Astrocyte of the spinal cord (primary cell): ENCODE results near the gene SLCO1A2.

Experiments
- DNase-seq: peaks from one replicate; pipeline ENCODE4 v3.0.0; 2011; ENCODE audit warnings: low read depth, low spot score
- H3K4me3 ChIP-seq: 2 replicates; pipeline ENCODE4 v1.5.1; 2011; ENCODE audit warnings: low read depth, mild to moderate bottlenecking, low read length, moderate library complexity
- in situ Hi-C: cut with HindIII; loops from 2 replicates; pipeline ENCODE4 v1.10.0; 2017; ENCODE audit warnings: low sequenced_read_pairs
- TF ChIP-seq, protein P1 (sequence below): IDR thresholded peaks from 2 replicates; pipeline ENCODE4 v1.5.1; 2012; ENCODE audit warnings: low read depth, mild to moderate bottlenecking, low read length, inconsistent platforms

SLCO1A2 gene

DNA sequence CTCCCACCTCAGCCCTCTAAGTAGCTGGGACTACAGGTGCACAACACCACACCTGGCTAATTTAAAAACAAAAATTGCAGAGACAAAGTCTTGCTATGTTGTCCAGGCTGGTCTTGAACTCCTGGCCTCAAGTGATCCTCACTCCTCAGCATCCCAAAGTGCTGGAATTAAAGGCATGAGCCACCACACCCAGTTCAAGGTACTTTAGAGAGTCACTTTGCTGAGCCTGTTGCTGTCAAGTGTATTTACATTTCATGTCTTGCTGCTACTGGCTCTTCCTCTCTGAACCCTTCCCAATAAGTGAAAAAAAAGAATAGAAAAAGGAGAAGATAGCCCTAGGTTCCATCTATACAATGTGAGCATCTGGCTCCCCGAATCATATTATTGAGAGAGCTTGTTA, 38.4 kb downstream of the SLCO1A2 start:
- TF ChIP-seq, protein P1, sequence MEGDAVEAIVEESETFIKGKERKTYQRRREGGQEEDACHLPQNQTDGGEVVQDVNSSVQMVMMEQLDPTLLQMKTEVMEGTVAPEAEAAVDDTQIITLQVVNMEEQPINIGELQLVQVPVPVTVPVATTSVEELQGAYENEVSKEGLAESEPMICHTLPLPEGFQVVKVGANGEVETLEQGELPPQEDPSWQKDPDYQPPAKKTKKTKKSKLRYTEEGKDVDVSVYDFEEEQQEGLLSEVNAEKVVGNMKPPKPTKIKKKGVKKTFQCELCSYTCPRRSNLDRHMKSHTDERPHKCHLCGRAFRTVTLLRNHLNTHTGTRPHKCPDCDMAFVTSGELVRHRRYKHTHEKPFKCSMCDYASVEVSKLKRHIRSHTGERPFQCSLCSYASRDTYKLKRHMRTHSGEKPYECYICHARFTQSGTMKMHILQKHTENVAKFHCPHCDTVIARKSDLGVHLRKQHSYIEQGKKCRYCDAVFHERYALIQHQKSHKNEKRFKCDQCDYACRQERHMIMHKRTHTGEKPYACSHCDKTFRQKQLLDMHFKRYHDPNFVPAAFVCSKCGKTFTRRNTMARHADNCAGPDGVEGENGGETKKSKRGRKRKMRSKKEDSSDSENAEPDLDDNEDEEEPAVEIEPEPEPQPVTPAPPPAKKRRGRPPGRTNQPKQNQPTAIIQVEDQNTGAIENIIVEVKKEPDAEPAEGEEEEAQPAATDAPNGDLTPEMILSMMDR, result no peak
- in situ Hi-C loops, result no loop called here

GRCh38 chr12:21294176-21294575, 40.5 kb downstream of the SLCO1A2 start:
- in situ Hi-C loops, result no loop called here
- DNase-seq, result no peak
- TF ChIP-seq, protein P1, result no peak
- no peak overlapping the region for H3K4me3 ChIP-seq

More for the DNA sequence above, 38.4 kb downstream of the SLCO1A2 start:
- H3K4me3 ChIP-seq, result no peak overlapping the region
- DNase-seq, result no peak

- no peak for DNase-seq
- in situ Hi-C loops, result no loop called here
- TF ChIP-seq, protein P1, result no peak
- H3K4me3 ChIP-seq, result no peak overlapping the region
These were observed 42.6 kb downstream of the SLCO1A2 start for GRCh38 chr12:21292111-21292510.

GRCh38 chr12:21289698-21290097, 45.0 kb downstream of the SLCO1A2 start:
- DNase-seq, result no peak
- H3K4me3 ChIP-seq, result no peak overlapping the region
- in situ Hi-C loops, result no loop called here
- TF ChIP-seq, protein P1, result no peak

DNA sequence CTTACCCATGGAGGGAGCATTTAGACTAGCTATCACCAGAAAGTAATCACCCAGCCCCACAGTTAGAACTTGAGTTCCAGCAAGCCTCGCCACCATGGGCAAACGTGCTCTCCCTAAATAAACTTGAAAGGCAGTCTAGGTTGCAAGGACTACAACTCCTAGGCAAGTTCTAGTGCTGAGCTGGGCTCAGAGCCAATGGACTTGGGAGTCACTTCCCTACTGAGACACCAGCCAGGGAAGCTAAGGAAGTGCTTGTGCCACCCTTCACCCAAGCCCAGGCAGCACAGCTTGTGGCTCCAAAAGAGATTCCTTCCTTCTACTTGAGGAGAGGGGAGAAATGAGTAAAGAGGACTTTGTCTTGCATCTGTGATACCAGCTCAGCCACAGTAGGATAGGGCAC, 57.9 kb downstream of the SLCO1A2 start:
- TF ChIP-seq, protein P1, result no peak
- no peak overlapping the region for H3K4me3 ChIP-seq
- in situ Hi-C loops, result no loop called here

GRCh38 chr12:21265932-21266331, 68.8 kb downstream of the SLCO1A2 start:
- in situ Hi-C loops, result no loop called here
- no peak for DNase-seq
- TF ChIP-seq, protein P1, result no peak
- no peak overlapping the region for H3K4me3 ChIP-seq

More for the DNA sequence above, 57.9 kb downstream of the SLCO1A2 start:
- DNase-seq, result no peak

GRCh38 chr12:21264232-21264631, 70.5 kb downstream of the SLCO1A2 start:
- in situ Hi-C loops, result no loop called here
- TF ChIP-seq, protein P1, result no peak
- H3K4me3 ChIP-seq, result no peak overlapping the region
- DNase-seq, result no peak
